SKM-1 treated with dmso at 0.1 percent for 144 hours (cell line): ENCODE measurements around the gene TRIM66.
"Not testable (repeated sequence)": the region's sequence is repeated elsewhere in the genome, so short reads cannot be mapped to it uniquely, and the experiment has no call there.

Experiments used
- DNase-seq: peaks from one replicate; lab custom pipeline; 2025; ENCODE audit not compliant: unreplicated experiment; lab: John Stamatoyannopoulos, UW

The TRIM66 gene

DNA sequence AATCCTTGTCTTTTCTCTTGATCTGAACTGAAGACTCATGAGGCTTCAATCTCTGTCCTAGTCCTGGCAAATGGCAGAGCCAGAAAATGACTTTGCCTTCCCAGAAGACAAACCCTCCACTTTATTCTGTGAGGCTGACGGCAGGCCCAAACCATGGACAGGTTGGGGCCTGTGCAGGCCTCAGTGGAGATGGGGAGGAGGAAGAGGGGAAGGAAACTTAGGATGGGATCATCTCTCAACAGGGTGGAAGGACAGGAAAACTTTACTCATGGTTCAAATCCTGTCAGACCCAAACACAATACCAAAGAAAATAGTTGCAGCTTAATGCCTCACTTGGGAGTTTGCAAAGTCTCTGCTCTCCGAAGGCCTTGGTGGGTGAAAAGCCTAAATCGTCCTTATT, 10.0 kb upstream of the TRIM66 start:
- DNase-seq = no peak

DNA sequence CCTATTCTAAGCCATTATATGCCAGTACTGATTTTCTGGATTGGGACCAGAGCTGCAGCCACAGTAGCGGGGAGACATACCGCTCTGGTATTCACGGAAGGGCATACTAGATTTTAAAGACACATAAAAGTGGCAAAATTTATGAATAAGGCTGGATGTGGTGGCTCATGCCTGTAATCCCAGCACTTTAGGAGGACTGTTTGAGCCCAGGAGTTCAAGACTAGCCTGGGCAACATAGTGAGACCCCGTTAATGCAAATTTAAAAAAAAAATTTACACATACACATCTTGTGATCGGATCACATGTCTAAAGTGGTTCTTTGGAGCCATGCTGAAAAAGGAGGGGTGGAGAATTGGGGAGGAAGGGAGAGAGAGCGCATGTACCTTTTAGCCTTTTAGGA, 9.1 kb upstream of the TRIM66 start:
- no peak for DNase-seq

- DNase-seq = no peak
Observed at GRCh38 chr11:8690374-8691342, 8.2 kb upstream of the TRIM66 start.

GRCh38 chr11:8689726-8690255, 7.3 kb upstream of the TRIM66 start:
- no peak for DNase-seq

DNA sequence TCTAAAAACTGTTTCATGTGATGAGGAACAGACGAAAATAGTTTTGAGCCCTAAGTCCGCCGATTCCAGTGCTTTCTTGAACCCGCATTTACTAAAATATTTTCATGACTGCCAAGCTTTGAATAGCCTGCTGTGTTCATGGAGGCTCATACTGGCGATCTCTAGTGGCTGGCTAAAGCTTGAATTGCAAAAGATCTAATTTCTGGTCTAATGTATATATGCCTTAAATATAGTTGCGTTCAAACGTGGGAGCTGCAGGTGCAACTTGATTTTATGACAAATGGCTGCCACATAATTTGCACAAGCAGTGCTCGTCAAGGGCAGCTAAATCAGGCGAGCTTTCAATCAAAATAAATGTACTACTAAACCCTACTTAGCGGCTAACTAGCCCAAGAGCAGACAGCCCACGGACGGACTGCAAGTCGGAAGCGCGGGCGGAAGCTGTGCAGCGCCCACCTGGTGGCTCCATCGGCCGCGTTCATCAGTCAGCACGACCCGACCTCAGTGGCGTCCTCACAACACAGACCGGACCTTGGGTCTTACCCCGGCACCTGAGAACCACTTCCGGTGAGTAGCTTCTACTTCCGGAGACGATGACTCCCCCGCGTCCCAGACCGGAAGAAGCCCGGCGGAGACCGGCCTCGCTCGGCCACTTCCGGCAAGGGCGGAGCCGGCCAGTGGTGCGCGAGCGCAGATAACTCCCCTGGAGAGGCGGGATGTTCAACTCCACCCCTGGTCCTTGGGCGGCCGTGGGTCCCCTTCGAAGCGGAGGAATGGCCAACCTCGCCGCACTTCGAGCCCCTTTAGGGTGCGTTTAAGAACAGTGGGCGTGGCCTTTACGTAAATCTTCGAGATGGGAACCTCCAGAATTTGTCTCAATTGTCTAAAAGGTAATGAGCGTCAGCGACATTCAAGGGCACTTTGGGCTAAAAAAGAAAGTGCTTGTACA, 6.2 kb upstream of the TRIM66 start:
- peak; percentile 90 for DNase-seq

DNA sequence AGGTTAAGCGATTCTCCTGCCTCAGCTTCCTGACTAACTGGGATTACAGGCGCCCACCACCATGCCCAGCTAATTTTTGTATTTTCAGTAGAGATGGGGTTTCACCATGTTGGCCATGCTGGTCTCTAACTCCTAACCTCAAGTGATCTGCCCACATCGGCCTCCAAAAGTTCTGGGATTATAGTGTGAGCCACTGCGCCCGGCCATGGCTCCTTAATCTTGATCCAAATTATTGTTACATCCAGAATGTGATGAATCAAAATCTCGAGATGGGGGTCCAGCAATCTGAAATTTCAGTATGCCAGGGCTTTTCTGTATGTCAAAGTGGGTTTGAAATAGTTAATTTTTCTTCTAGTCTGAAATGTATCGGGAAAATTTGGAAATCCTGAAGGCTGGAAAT, 3.9 kb upstream of the TRIM66 start:
- no peak for DNase-seq

DNA sequence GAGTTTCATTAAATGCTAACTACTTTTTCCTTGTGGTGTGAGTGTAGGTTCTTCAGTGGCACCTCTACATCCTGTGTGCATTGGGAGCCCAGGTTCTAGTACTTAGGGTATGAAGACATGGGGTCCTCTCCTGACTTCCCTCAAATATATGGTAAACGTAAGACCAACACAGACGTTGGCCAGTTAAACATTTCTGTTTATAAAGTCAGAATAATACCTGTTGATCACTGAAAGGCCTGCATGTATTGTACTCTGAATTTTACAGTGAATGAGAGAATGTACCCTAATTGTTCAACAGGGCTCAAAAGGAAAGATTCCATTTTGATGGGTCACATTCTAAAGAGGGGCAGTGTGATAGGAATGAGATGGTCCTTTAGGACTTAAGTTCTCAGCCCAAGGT, 3.4 kb upstream of the TRIM66 start:
- no peak for DNase-seq

GRCh38 chr11:8685306-8685705, 2.8 kb upstream of the TRIM66 start:
- DNase-seq = no peak

DNA sequence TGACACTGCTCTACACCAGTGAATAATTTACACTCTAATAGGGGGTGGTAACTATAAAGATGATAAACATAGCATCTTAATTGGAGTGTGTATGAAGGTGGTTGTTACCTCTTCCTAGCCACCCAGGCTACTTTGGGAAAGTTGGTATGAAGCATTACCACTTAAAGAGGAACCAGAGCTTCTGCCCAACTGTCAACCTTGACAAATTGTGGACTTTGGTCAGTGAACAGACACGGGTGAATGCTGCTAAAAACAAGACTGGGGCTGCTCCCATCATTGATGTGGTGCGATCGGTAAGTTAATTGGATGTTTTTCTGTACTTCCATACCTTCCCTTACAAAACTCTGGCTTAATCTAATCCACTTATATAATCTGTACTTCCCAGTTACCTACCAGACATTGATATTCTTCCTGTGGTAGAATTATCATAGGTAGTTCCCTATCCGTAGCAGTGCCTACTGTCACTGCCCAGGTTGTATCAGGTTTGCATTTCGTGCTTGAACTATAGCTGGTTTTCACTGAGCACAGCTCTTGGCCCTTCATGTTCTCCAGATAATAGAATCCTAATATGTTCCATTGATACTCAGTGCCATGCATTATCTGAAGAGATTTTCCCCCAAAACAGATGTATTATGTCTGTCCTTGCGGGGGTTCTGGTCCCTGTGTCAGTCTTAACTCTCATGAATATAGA, 2.3 kb upstream of the TRIM66 start:
- DNase-seq = no peak

GRCh38 chr11:8683115-8683807, 796 bp upstream of the TRIM66 start:
- DNase-seq = no peak

- DNase-seq = no peak
Observed at GRCh38 chr11:8681837-8682302, 595 bp downstream of the TRIM66 start.

- DNase-seq = no peak
Observed at GRCh38 chr11:8679006-8679405, 3.5 kb downstream of the TRIM66 start.

GRCh38 chr11:8676458-8676857, 6.0 kb downstream of the TRIM66 start:
- no peak for DNase-seq

DNA sequence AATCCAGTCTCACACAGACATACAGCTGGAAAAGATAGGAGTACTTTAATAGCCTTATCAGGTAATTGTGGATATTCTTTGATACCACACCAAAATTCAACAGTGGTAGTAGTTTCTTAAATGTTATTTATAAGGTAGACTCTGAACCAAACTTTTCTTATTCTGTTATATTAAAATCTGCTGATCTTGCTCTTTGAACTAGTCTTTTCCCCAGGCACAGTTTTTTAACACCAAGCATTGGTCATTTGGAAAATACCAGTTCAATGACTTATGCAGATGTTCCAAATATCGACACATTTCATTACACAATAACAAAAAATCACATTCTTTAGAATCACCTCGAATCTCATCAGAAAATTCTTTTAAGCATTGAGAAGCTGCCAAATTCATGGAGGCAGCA, 7.6 kb downstream of the TRIM66 start:
- DNase-seq = no peak

DNA sequence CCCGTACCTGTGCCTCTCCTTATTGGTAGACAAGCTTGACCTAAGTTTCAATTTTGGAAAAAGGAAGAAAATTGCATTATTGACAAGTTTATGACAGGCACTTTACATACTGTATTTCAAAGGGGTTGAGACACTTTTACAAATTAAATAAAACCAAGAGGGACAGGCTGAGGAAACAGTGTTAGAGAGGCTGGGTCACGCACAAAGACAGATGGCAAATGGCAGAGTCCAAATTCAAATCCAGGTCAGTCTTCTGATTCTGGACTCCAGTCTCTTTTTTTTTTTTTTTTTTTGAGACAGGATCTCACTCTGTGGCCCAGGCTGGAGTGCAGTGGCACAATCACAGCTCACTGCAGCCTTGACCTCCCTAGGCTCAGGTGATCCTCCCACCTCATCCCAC, 10.1 kb downstream of the TRIM66 start:
- no peak for DNase-seq

DNA sequence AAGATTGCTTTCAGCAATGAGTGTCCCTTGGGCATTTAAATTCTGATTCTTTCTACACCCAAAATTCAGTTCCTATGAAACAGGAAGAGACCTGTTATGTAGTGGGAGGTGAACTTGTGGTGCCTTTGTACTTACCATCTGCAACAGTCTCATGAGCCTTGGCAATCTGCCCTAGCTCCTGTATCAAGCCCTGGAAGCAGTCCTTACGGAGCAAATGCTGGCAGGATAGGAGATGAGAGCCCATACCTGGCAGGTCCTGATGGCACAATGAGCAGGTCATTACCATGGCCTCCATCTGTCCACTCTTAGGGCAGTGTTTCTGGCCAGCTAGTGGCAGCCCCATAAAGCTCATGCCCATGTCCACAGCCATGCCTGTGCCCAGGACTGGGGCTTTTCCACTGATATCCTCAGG, 10.8 kb downstream of the TRIM66 start:
- DNase-seq = no peak

GRCh38 chr11:8671193-8671612, 11.3 kb downstream of the TRIM66 start:
- no peak for DNase-seq

GRCh38 chr11:8670081-8670480, 12.4 kb downstream of the TRIM66 start:
- not testable (repeated sequence) for DNase-seq

DNA sequence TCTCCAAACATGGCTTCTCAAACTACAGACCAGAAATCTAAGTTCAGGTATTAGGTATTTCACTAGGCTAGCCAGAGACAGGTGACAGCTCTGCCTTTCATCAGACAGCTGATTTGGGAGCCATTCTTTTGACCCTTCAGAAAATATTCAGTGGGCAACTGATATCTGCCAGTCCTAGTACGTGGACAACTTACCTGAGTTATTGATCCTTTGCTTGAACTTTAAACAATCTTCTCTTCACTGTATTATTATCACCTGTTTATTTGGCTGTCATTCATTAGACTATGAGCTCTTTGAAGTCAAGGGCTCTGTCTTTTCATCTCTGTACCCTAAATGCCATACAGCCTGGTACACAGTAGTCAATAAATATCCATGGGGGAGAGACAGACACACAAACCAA, 17.2 kb downstream of the TRIM66 start:
- DNase-seq = no peak
